HG03103 (cell line): ENCODE data around the gene NOVA2.

Source experiments
- ATAC-seq: cut with Tn5 transposase; IDR thresholded peaks from one replicate; pipeline ENCODE4 v1.9.1; 2021; ENCODE audit warnings: low read depth; ENCODE audit not compliant: unreplicated experiment

Gene NOVA2

GRCh38 chr19:46000491-46001246, 27.0 kb upstream of the NOVA2 start:
- ATAC-seq, result no peak

DNA sequence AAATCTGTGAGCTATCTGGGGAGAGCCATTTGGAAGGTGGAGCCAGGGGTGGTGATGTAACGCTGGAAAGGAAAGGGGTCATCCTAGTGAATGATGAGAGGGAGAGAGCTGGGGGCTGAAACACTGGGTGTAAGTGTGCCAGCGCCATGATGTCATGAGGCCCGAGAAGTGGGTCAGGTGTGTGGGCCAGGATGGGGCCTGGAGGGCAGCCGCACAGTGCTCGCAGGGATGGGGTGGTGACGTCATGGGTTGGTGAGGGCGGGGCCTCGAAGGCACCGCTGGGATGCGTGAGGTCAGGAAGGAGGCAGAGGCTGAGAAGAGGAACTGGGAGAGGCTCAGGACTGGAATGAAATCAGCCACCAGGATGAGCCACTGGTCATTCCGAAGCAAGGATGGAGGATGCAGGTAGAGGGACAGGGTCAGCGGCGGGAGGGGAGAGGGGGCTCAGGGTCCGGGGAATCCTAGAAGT, 26.0 kb upstream of the NOVA2 start:
- ATAC-seq, result no peak

- ATAC-seq, result no peak
These were observed 25.2 kb upstream of the NOVA2 start for GRCh38 chr19:45998834-45999233.

DNA sequence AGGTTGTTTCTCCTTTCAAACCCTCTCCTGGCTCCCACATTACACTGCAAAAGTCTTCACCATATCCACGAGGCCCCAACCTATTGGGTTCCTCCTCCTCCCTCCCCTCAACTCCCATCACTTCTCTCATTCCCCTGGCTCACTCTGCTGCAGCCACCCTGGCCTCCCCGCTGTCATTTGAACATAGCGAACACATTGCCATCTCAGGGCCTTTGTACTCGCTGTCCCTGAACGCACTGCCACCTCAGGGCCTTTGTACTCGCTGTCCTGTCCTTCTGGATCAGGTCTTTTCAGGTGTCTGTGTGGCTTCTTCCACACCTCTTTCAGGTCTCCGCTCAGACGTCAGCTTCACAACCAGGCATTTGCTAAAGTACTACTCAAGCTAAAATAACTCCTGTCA, 23.3 kb upstream of the NOVA2 start:
- no peak for ATAC-seq

DNA sequence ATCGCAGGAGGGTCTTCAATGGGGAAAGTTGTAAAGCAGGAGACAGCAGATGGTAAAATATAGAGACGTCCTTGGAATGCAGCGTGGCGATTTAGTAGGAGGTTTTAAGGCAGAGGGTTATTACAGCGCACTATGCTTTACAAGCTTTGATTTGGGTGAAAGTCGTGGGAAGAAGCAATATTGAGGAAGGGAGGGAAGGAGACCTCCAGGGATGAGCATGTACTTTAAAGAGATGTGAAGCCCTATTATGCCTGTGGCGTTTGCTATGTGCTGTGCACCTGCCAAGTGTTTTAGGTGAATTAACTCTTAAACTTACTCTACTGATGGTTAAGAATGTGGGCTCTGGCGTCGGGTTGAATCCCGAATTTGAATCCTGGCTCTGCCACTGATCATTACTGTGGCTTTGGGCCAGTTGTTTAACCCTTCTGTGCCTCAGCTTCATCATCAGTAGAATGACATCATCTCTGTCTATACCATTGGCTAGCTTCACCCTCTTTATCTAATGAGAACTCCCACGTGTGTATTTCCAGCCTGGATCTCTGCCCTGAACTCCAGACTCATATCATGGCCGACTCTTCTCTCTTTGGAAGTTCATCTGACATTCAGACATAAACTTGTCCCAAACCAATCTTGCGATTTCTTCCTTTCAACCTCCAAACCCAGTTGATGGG, 22.2 kb upstream of the NOVA2 start:
- ATAC-seq, result no peak

- ATAC-seq, result peak; percentile 90
These were observed 21.5 kb upstream of the NOVA2 start, which contains the start of gene CCDC61 for GRCh38 chr19:45994998-45995714. TSS of gene CCDC61 (plus strand) at chr19:45995467. CDS start at chr19:46003019, 7,552 bp downstream.

DNA sequence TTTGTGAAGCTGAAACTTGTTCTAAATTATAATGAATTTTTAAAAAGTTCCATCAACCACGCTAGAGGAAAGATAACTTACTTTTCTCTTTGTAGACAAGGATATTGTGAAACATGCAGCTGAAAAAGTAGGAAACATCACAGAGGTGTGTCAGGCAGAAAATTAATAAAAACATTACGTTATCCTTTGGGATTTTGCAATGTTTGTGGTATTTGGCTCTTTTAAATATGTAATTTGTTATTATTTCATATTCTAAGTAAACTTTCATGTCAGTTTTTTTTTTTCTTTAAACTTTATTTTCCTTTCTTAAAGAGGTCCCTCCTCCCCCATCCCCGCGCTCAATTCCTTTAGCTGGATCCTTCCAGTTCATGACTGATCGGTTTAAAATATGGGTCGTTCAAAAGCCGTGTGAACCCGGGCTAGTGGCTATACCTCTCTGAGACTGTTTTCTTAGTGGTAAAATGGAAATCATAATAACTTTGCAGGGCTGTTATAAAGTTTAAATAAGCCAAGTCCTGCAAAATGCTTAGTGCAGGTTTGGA, 20.9 kb upstream of the NOVA2 start:
- ATAC-seq, result no peak

GRCh38 chr19:45990113-45990728, 16.6 kb upstream of the NOVA2 start:
- no peak for ATAC-seq

- ATAC-seq, result no peak
These were observed 11.7 kb upstream of the NOVA2 start for GRCh38 chr19:45985321-45985720.

GRCh38 chr19:45981350-45981749, 7.7 kb upstream of the NOVA2 start:
- ATAC-seq, result no peak

DNA sequence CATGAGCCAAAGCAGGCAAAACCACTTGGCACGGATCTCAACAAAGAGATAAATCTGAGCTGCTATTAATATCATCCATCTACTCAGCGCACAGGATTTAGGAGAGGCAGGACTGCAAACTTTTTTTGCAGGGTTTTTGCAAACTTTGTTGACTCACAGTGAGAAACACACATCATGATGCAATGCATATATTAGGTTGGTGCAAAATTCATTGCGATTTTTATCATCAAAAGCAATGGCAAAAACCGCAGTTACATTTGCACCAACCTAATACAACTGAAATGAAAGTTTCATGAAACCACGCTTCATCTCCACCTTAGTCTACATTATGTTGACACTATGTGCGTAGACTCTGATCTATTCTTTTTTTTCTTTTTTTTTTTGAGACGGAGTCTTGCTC, 4.5 kb upstream of the NOVA2 start:
- no peak for ATAC-seq

GRCh38 chr19:45976178-45976577, 2.5 kb upstream of the NOVA2 start:
- ATAC-seq, result no peak

DNA sequence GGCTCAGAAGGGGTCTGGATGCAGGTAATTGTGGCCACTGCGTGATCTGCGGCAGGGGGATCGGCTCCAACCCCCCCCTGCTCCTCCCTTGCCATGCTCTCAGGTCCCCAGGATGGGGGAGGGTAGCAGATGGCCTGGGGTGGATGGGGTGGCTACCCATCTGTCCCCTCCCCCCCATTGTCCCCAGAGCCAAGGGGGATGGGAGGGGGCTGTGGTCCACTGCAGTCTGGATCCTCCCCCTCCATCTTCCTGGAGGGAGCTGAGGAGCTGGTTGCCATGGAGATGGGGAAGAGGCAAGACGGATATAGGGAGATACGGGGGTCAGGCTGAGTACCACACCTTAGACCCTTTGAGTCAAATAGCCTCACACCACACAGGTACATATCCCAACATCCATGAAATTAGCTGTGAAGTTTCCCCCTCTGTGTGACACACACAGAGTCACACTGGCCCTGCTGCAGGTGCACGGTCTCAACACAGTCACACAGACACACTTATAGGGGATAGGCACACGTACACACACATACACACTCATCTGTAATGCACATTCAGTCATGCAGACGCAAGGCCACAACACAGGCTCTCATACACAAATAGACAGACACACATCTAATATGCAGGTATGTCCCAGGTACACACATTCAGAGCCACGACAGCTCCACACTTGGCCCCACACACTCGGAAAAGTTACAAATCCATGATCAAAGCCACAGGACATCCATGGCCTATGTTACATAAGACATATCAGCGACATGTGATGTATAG, 1.8 kb upstream of the NOVA2 start:
- ATAC-seq, result no peak

- ATAC-seq, result no peak
These were observed 621 bp downstream of the NOVA2 start for GRCh38 chr19:45972947-45973540.

DNA sequence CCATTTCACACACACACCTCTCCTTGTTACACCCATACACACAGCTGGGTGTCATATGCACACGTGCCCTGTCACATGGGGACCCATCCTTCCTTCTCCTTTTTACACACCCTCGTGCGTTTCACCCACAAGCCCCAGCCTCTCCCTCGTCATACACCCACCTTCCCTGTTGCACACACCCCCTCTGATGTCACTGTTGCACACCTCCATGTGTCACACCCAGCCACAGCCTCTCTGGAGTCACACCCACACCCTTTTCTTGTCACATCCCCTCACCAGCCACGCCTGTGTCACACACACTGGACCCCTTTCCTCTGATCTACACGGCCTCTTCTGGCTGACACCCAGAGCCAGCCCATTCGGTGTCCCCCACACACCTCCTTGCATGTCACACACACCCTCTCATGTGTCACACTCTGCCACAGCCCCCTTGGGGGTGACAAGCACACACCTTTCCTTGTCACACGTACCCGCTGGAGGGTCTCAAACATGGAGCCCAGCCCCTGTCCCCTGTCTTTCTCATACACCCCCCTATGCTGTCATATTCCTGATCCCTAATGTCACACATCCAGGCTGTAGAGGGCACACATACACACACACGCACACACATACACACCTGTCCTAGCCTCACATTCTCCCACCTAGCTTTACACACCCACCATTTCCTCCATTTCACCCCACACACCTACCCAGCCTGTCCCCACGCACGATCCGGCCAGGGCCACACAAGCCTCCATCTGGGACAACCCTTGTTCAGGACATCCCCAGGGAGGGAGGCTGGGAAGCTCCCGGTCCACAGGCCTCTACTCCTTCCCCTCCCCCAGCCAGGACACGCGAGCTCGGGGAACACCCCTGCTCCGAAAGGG, 1.4 kb downstream of the NOVA2 start:
- ATAC-seq, result no peak

DNA sequence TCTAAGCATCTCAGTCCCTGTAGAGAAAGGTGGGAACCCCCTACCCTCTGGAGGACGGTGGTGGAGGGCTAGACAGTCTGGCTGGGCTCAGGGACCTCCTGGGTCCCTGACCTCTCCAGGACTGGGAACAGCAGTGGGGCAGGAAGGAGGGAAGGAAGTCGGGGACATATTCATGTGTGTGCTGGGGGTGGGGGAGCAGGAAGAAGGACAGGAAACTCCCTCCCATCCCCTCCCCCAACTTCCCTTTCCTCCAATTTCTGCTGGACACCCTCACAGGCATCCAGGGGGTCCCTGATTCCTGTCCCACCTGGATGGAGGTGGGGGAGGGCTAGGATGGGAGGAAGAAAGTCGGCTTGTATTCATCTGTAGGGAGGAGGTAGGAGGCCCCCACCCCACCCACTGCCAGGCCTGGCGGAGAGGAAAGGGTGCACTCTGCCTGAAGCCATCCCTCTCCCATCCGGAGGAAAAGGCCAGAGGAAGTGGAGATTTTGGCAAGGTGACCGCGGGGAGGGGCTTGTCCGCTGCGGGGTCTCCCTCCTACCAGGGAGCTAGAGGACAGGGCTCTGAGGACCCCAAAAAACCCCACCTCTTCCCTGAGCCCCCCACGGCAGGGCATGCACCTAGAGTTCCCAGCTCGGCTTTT, 2.3 kb downstream of the NOVA2 start:
- ATAC-seq, result no peak

DNA sequence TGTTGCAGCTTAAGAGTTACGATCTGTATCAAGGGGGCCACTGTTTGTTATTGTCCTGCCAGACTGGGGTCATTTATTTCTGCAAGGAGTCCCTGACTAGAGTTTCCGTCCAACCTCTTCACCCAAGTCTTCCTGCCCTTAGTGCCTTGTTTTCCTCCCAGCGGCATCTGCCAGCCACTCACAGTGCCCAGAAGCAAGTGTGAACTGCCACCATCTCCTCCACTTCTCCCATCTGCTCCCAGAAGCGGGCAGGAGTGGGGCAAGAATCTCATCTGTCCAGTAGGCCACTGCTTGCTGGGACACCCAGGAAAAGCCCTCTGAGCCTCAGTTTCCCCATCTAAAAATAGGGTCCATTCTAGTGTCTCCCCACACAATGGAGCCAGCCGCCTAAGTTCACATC, 4.0 kb downstream of the NOVA2 start:
- no peak for ATAC-seq

- ATAC-seq, result no peak
These were observed 5.0 kb downstream of the NOVA2 start for GRCh38 chr19:45968626-45969025.
